OCI-LY1 (cell line): ENCODE results near the gene CCDC47.

ENCODE experiments used
- EZH2 ChIP-seq: fragments of 200-600 bp; sonication (generic), shearing (Covaris generic); IDR thresholded peaks from 2 replicates; pipeline ENCODE4 v1.8.0; 2017; ENCODE audit warnings: borderline replicate concordance, mixed run types, mild to moderate bottlenecking, antibody characterized with exemption, low read length, moderate library complexity, mixed read lengths
- TF ChIP-seq, protein P1 (sequence below): fragments of 200-600 bp; sonication (generic), shearing (Covaris generic); IDR thresholded peaks from 2 replicates; pipeline ENCODE4 v1.5.1; 2017; ENCODE audit warnings: mild to moderate bottlenecking, antibody characterized with exemption, low read length, moderate library complexity, mixed read lengths

DNA sequence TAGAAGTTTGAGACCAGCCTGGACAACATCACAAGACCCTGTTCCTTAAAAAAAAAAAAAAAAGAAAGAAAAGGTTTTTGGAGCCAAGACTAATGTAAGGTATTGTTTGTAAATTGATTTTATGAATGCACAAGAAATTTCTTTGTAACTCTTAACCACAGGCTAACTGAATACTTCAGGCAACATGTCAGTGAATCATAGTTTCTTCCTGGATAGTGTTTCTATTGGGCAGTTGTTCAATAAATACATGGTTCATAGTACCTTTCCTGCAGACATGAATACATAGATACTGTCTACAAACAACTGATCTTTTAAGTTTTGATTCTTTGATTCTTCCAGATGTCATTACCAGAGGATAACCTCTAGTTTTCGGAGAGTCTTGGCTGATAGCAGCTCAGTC lies 12.2 kb upstream of the CCDC47 start:
- TF ChIP-seq, protein P1, sequence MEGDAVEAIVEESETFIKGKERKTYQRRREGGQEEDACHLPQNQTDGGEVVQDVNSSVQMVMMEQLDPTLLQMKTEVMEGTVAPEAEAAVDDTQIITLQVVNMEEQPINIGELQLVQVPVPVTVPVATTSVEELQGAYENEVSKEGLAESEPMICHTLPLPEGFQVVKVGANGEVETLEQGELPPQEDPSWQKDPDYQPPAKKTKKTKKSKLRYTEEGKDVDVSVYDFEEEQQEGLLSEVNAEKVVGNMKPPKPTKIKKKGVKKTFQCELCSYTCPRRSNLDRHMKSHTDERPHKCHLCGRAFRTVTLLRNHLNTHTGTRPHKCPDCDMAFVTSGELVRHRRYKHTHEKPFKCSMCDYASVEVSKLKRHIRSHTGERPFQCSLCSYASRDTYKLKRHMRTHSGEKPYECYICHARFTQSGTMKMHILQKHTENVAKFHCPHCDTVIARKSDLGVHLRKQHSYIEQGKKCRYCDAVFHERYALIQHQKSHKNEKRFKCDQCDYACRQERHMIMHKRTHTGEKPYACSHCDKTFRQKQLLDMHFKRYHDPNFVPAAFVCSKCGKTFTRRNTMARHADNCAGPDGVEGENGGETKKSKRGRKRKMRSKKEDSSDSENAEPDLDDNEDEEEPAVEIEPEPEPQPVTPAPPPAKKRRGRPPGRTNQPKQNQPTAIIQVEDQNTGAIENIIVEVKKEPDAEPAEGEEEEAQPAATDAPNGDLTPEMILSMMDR, result no peak
- TF ChIP-seq EZH2, result no peak
